HCT116 (cell line): Measurements from ENCODE around the gene MDM4.

Experiments used
- CTCF ChIP-seq, 3 experiments: fragments of 200-600 bp in 1 of 3; sonication (generic) in 1 of 3; IDR thresholded peaks in 2 of 3; conservative IDR thresholded peaks in 1 of 3; 2 replicates each; pipeline ENCODE4 v1.5.1; 2012 to 2017; ENCODE audit warnings: low read depth in 2 of 3, low read length in 2 of 3, antibody characterized with exemption in 1 of 3, borderline replicate concordance in 1 of 3, control low read depth in 1 of 3, mild to moderate bottlenecking in 1 of 3, mixed read lengths in 1 of 3, mixed run types in 1 of 3, moderate library complexity in 1 of 3; ENCODE audit not compliant: insufficient read depth in 1 of 3
- EGR1 ChIP-seq: IDR thresholded peaks from 2 replicates; pipeline ENCODE4 v1.6.1; 2012; ENCODE audit warnings: low read depth
- EZH2 ChIP-seq: fragments of 200-600 bp; sonication (generic); IDR thresholded peaks from 2 replicates; pipeline ENCODE4 v1.6.1; 2017; ENCODE audit warnings: antibody characterized with exemption, mixed run types
- JUND ChIP-seq: IDR thresholded peaks from 2 replicates; pipeline ENCODE4 v1.6.1; 2012
- MAX ChIP-seq: IDR thresholded peaks from 2 replicates; pipeline ENCODE4 v1.6.1; 2012
- POLR2A ChIP-seq: IDR thresholded peaks from 2 replicates; pipeline ENCODE4 v1.7.0; 2011; ENCODE audit warnings: borderline replicate concordance; ENCODE audit not compliant: insufficient read depth, insufficient read length; ENCODE audit errors: extremely low read depth
- POLR2AphosphoS5 ChIP-seq: IDR thresholded peaks from 2 replicates; pipeline ENCODE4 v1.6.1; 2011; ENCODE audit warnings: mild to moderate bottlenecking, low read depth, low read length, moderate library complexity
- RAD21 ChIP-seq: IDR thresholded peaks from 2 replicates; pipeline ENCODE4 v1.6.1; 2012; ENCODE audit warnings: low read depth, mild to moderate bottlenecking
- REST ChIP-seq: IDR thresholded peaks from 2 replicates; pipeline ENCODE4 v1.6.1; 2012; ENCODE audit warnings: low read depth
- SP1 ChIP-seq: IDR thresholded peaks from 2 replicates; pipeline ENCODE4 v1.6.1; 2012; ENCODE audit warnings: low read depth
- SRF ChIP-seq: IDR thresholded peaks from 2 replicates; pipeline ENCODE4 v1.6.1; 2012; ENCODE audit warnings: low read depth
- YY1 ChIP-seq: IDR thresholded peaks from 2 replicates; pipeline ENCODE4 v1.6.1; 2011; ENCODE audit warnings: low read length, low read depth, moderate library complexity, mild to moderate bottlenecking; ENCODE audit not compliant: insufficient replicate concordance; ENCODE audit errors: extremely low read depth
- ZFX ChIP-seq: fragments of 450-650 bp; IDR thresholded peaks from 2 replicates; pipeline ENCODE4 v1.6.1; 2017
- ZNF274 ChIP-seq: fragments of 200-500 bp; sonication (Bioruptor generic); IDR thresholded peaks from 2 replicates; pipeline ENCODE4 v1.6.1; 2014; ENCODE audit warnings: mild to moderate bottlenecking, low read depth, low read length, inconsistent platforms

GRCh38 chr1:204558467-204558866 is 42.3 kb downstream of the MDM4 start:
- no peak for TF ChIP-seq POLR2A
- no peak for TF ChIP-seq RAD21
- no peak for TF ChIP-seq EGR1
- TF ChIP-seq EZH2 = no peak
- no peak for TF ChIP-seq SP1
- no peak for TF ChIP-seq CTCF (IDR thresholded peaks at IDR 0.05 in 2 of 3, conservative IDR thresholded peaks at IDR 0.05 in 1 of 3; ENCODE audit: borderline replicate concordance in 1 of 3, insufficient read depth in 1 of 3, low read depth in 2 of 3, low read length in 2 of 3)
- no peak for TF ChIP-seq POLR2AphosphoS5
- no peak for TF ChIP-seq ZFX
- TF ChIP-seq JUND = no peak
- TF ChIP-seq REST = no peak
- no peak for TF ChIP-seq MAX
- no peak for TF ChIP-seq YY1
- no peak for TF ChIP-seq SRF
- no peak for TF ChIP-seq ZNF274
